B cell (primary cell): Measurements from ENCODE around the gene HES5. TPM values are rescaled to one million over a fixed set of nuclear protein-coding genes. Genes with fewer than 3 reads are reported as not detected.

Source experiments
- ATAC-seq: fragments of 200-7000 bp; cut with Tn5 transposase; one replicate; pipeline ENCODE4 v1.10.0; 2021; ENCODE audit warnings: low read depth, mild to moderate bottlenecking, moderate number of reproducible peaks, moderate library complexity
- CTCF ChIA-PET: fragments of 350-600 bp; sonication (Branson Sonifier 250); formaldehyde crosslinking; loops from one replicate; lab custom pipeline; 2021; ENCODE audit warnings: antibody characterized with exemption, inconsistent platforms; lab: Charles Lee
- POLR2A ChIA-PET: fragments of 350-600 bp; sonication (Branson Sonifier 250); formaldehyde crosslinking; loops from one replicate; lab custom pipeline; 2021; ENCODE audit warnings: antibody characterized with exemption; lab: Charles Lee
- DNase-seq: peaks from one replicate; pipeline ENCODE4 v3.0.0; 2013
- H2AFZ ChIP-seq: 2 replicates; pipeline ENCODE4 v1.6.1; 2012; ENCODE audit warnings: mild to moderate bottlenecking, low read depth, low read length; ENCODE audit not compliant: insufficient read depth, poor library complexity, severe bottlenecking
- H3K27ac ChIP-seq, 2 donors: 1 replicate in 1 of 2; 2 replicates in 1 of 2; pipeline ENCODE4 v1.5.1; 2012 to 2013; ENCODE audit warnings: low read length in 2 of 2, mild to moderate bottlenecking in 2 of 2, moderate library complexity in 1 of 2
- H3K27me3 ChIP-seq, 4 experiments: fragments of 200-600 bp in 1 of 4; sonication (generic) in 1 of 4; replicated peaks in 1 of 4; 1 replicate in 2 of 4; 2 replicates in 2 of 4; pipeline versions ENCODE4 v1.6.1 to v1.7.0; 2013 to 2016; ENCODE audit warnings: low read length in 3 of 4, mild to moderate bottlenecking in 2 of 4, mixed read lengths in 1 of 4, moderate library complexity in 1 of 4; ENCODE audit not compliant: insufficient read depth in 4 of 4, control insufficient read depth in 3 of 4; ENCODE audit errors: control extremely low read depth in 1 of 4
- H3K36me3 ChIP-seq, 2 experiments: replicated peaks in 1 of 2; 1 replicate in 1 of 2; 2 replicates in 1 of 2; pipeline versions ENCODE4 v1.6.1 to v1.7.1; 2013; ENCODE audit warnings: low read length in 1 of 2; ENCODE audit not compliant: insufficient read depth in 2 of 2, control insufficient read depth in 1 of 2; ENCODE audit errors: control extremely low read depth in 1 of 2, extremely low read depth in 1 of 2
- H3K4me1 ChIP-seq, 2 donors: fragments of 200-600 bp in 1 of 2; sonication (generic) in 1 of 2; 1 replicate in 1 of 2; 2 replicates in 1 of 2; pipeline versions ENCODE4 v1.5.1 to v1.6.1; 2013 to 2017; ENCODE audit warnings: low read length in 2 of 2; ENCODE audit not compliant: control insufficient read depth in 2 of 2, insufficient read depth in 2 of 2
- H3K4me2 ChIP-seq: replicated peaks from 2 replicates; pipeline ENCODE3; 2012; ENCODE audit warnings: mild to moderate bottlenecking, low read depth, low read length; ENCODE audit not compliant: poor library complexity, severe bottlenecking
- H3K4me3 ChIP-seq, 5 experiments: fragments of 200-600 bp in 1 of 5; sonication (generic) in 1 of 5; 1 replicate in 3 of 5; 2 replicates in 2 of 5; pipeline versions ENCODE4 v1.5.1 to v1.7.0; 2011 to 2016; ENCODE audit warnings: low read length in 4 of 5, mild to moderate bottlenecking in 4 of 5, low read depth in 2 of 5, control low read depth in 1 of 5, moderate library complexity in 1 of 5; ENCODE audit not compliant: insufficient read depth in 1 of 5; ENCODE audit errors: control extremely low read depth in 1 of 5, extremely low read depth in 1 of 5
- H3K79me2 ChIP-seq: fragments of 200-600 bp; sonication (generic); one replicate; pipeline ENCODE4 v1.6.0; 2016; ENCODE audit warnings: low read length; ENCODE audit not compliant: control insufficient read depth, insufficient read depth
- H3K9ac ChIP-seq: fragments of 200-600 bp; sonication (generic); 2 replicates; pipeline ENCODE4 v1.6.1; 2017; ENCODE audit warnings: mild to moderate bottlenecking, low read length, moderate library complexity
- H3K9me3 ChIP-seq, 3 donors: one replicate each; pipeline versions ENCODE4 v1.6.1 to v1.7.1; 2013; ENCODE audit warnings: low read length in 2 of 3; ENCODE audit not compliant: control insufficient read depth in 2 of 3, insufficient read depth in 1 of 3; ENCODE audit errors: control extremely low read depth in 1 of 3
- H4K20me1 ChIP-seq: 2 replicates; pipeline ENCODE4 v1.6.0; 2012; ENCODE audit warnings: mild to moderate bottlenecking, low read length; ENCODE audit not compliant: insufficient read depth, control insufficient read depth, poor library complexity, severe bottlenecking
- H3K27ac Mint-ChIP-seq: one replicate; pipeline ENCODE4 v1.8.0; 2021; ENCODE audit warnings: mixed read lengths
- H3K27me3 Mint-ChIP-seq: one replicate; pipeline ENCODE4 v1.8.0; 2021; ENCODE audit warnings: mixed read lengths
- H3K4me1 Mint-ChIP-seq: one replicate; pipeline ENCODE4 v1.8.0; 2021; ENCODE audit warnings: mixed read lengths
- H3K4me3 Mint-ChIP-seq: one replicate; pipeline ENCODE4 v1.8.0; 2021; ENCODE audit warnings: mixed read lengths
- H3K9me3 Mint-ChIP-seq: one replicate; pipeline ENCODE4 v1.8.0; 2022; ENCODE audit warnings: mixed read lengths; ENCODE audit not compliant: insufficient read depth
- EZH2 ChIP-seq: IDR thresholded peaks from 2 replicates; pipeline ENCODE4 v1.6.1; 2012; ENCODE audit warnings: borderline replicate concordance, low read depth, mild to moderate bottlenecking, moderate library complexity, low read length; ENCODE audit not compliant: insufficient read depth, poor library complexity, severe bottlenecking
- WGBS: methylation state at CpG from one replicate; pipeline ENCODE4 v1.1.5; 2013; ENCODE audit warnings: missing lambda C conversion rate; ENCODE audit not compliant: insufficient coverage; 5-methylcytosine and 5-hydroxymethylcytosine counted together
- intact Hi-C: fragments of 100-400 bp; cut with micrococcal nuclease; formaldehyde crosslinking; loops from one replicate; pipeline ENCODE4 v1.10.0; 2022
- polyA plus RNA-seq: library from polyadenylated mRNA; depleted of rRNA; stranded (reverse); fragments of >200 nt; gene quantifications from 2 replicates; pipeline ENCODE4 v1.2.3, GENCODE V29; 2012
- total RNA-seq, 2 donors: library from RNA; stranded (reverse); fragments of 120-200 nt in 1 of 2; gene quantifications; 1 replicate in 1 of 2; 2 replicates in 1 of 2; pipeline versions ENCODE4 v1.2.3 to v1.2.4, GENCODE V29; 2013 to 2022
- TF ChIP-seq, protein P1 (sequence below): fragments of 200-600 bp; IDR thresholded peaks from one replicate; pipeline ENCODE4 v1.8.0; 2022; ENCODE audit warnings: antibody characterized with exemption, mild to moderate bottlenecking

Gene HES5
- total and polyA plus RNA-seq, 2 donors (not counting 1 experiment from before 2014, with no cell fraction given), result not detected

GRCh38 chr1:2502210-2502609, 27.9 kb downstream of the HES5 start:
- H3K36me3 ChIP-seq, result no peaks in the 10 kb centered on the region
- CTCF ChIA-PET, result no interaction called here

DNA sequence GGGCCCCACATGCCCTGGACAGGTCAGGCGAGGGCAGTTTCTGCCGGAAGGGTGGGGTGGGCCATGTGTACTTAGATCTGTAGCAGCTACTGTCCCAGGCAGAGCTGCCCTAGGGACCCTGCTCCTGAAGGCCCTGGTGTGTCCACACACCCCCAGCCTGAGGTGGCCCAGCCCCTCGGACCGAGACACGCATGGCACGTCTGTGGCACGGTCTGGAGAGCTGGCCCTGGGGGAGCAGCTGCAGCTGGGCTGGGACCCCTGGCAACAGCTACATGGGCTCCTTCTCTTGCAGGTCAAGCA, 28.3 kb downstream of the HES5 start:
- Mint-ChIP-seq H3K9me3 (no peaks in the 10 kb centered on the region), H3K4me3 (no peak overlapping the region), H3K27ac (no peak overlapping the region), H3K27me3 (no peaks in the 10 kb centered on the region), H3K4me1 (peaks cover 36% of the 10 kb centered on the region)
- no peak overlapping the region for H3K27ac ChIP-seq
- no peaks in the 10 kb centered on the region for H3K9me3 ChIP-seq
- WGBS, result 83% methylated on average over 5 of the region's 7 CpGs
- H3K4me3 ChIP-seq, result no peak overlapping the region
- H4K20me1 ChIP-seq, result peaks cover 15% of the 10 kb centered on the region
- no peak for TF ChIP-seq EZH2
- TF ChIP-seq, protein P1, sequence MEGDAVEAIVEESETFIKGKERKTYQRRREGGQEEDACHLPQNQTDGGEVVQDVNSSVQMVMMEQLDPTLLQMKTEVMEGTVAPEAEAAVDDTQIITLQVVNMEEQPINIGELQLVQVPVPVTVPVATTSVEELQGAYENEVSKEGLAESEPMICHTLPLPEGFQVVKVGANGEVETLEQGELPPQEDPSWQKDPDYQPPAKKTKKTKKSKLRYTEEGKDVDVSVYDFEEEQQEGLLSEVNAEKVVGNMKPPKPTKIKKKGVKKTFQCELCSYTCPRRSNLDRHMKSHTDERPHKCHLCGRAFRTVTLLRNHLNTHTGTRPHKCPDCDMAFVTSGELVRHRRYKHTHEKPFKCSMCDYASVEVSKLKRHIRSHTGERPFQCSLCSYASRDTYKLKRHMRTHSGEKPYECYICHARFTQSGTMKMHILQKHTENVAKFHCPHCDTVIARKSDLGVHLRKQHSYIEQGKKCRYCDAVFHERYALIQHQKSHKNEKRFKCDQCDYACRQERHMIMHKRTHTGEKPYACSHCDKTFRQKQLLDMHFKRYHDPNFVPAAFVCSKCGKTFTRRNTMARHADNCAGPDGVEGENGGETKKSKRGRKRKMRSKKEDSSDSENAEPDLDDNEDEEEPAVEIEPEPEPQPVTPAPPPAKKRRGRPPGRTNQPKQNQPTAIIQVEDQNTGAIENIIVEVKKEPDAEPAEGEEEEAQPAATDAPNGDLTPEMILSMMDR, result no peak
- ChIA-PET CTCF (no interaction called here), POLR2A (no interaction called here)
- no peak for ATAC-seq
- H3K4me1 ChIP-seq, result peaks cover 43 to 49% of the 10 kb centered on the region in 2 donors
- H2AFZ ChIP-seq, result no peak overlapping the region
- H3K9ac ChIP-seq, result no peak overlapping the region
- intact Hi-C loops, result no loop called here
- no peak overlapping the region for H3K4me2 ChIP-seq
- H3K79me2 ChIP-seq, result no peaks in the 10 kb centered on the region
- DNase-seq, result no peak
- no peaks in the 10 kb centered on the region for H3K36me3 ChIP-seq
- no peaks in the 10 kb centered on the region for H3K27me3 ChIP-seq

More at GRCh38 chr1:2502210-2502609, 27.9 kb downstream of the HES5 start:
- H3K9me3 ChIP-seq, result no peaks in the 10 kb centered on the region
- intact Hi-C loops, result no loop called here
- Mint-ChIP-seq H3K27me3 (no peaks in the 10 kb centered on the region), H3K27ac (no peak overlapping the region), H3K4me1 (peaks cover 32% of the 10 kb centered on the region), H3K9me3 (no peaks in the 10 kb centered on the region), H3K4me3 (no peak overlapping the region)
- H3K79me2 ChIP-seq, result no peaks in the 10 kb centered on the region
- H4K20me1 ChIP-seq, result peaks cover 19% of the 10 kb centered on the region
- H3K27me3 ChIP-seq, result no peaks in the 10 kb centered on the region
- no peak overlapping the region for H2AFZ ChIP-seq
- H3K9ac ChIP-seq, result no peak overlapping the region
- H3K4me2 ChIP-seq, result no peak overlapping the region
- TF ChIP-seq, protein P1, result no peak
- no peak for TF ChIP-seq EZH2
- 94% methylated on average over 34 of the region's 34 CpGs for WGBS
- no peak for DNase-seq
- H3K4me1 ChIP-seq, result peaks cover 39 to 44% of the 10 kb centered on the region in 2 donors
- H3K27ac ChIP-seq, result no peak overlapping the region
- ATAC-seq, result no peak
- POLR2A ChIA-PET, result no interaction called here
- H3K4me3 ChIP-seq, result no peak overlapping the region
